Testis (tissue), 3 donors: Measurements from ENCODE around the gene FAM221B. TPM values are rescaled to one million over a fixed set of nuclear protein-coding genes. Genes with fewer than 3 reads are reported as not detected.
A peak's percentile ranks its signal among the peaks of the same experiment; 100 is the strongest.

Source experiments
- DNase-seq: peaks from one replicate; pipeline ENCODE4 v3.0.0-alpha.2; 2019
- H3K27ac ChIP-seq, 2 donors: fragments of 200-600 bp; sonication (generic); one replicate each; pipeline ENCODE4 v1.5.1; 2019
- H3K27me3 ChIP-seq: fragments of 200-600 bp; sonication (generic); one replicate; pipeline ENCODE4 v1.5.1; 2019
- H3K36me3 ChIP-seq: fragments of 200-600 bp; sonication (generic); one replicate; pipeline ENCODE4 v1.5.1; 2017; ENCODE audit warnings: low read depth; ENCODE audit errors: missing control alignments
- H3K4me1 ChIP-seq: fragments of 200-600 bp; sonication (generic); one replicate; pipeline ENCODE4 v1.5.1; 2019
- H3K4me3 ChIP-seq, 2 donors: fragments of 200-600 bp; sonication (generic); one replicate each; pipeline ENCODE4 v1.5.1; 2017 to 2019
- H3K9me3 ChIP-seq: fragments of 200-600 bp; sonication (generic); one replicate; pipeline ENCODE4 v1.5.1; 2017
- POLR2A ChIP-seq: fragments of 450-650 bp; IDR thresholded peaks from one replicate; pipeline ENCODE4 v1.6.1; 2017; ENCODE audit warnings: antibody characterized with exemption, mild to moderate bottlenecking, moderate library complexity
- WGBS, 2 donors: methylation state at CpG; one replicate each; pipeline ENCODE4 v1.1.5; 2018; 5-methylcytosine and 5-hydroxymethylcytosine counted together
- intact Hi-C: fragments of 100-400 bp; cut with DNase I; formaldehyde crosslinking; loops from one replicate; pipeline ENCODE4 v1.15.1; 2023; ENCODE audit warnings: low total_unique reads
- polyA plus RNA-seq: library from polyadenylated mRNA; stranded (reverse); fragments of 350-450 nt; fragmentation: Illumina TruSeq; extraction: RNeasy Lipid Tissue Mini Kit (QIAGEN cat#74804); gene quantifications from one replicate; pipeline ENCODE4 v1.2.3, GENCODE V29; 2014; ENCODE audit warnings: low read depth, low replicate concordance; ENCODE audit not compliant: insufficient read depth
- total RNA-seq, 2 donors: library from RNA; depleted of rRNA; stranded (reverse); fragments of >200 nt; gene quantifications; one replicate each; pipeline ENCODE4 v1.2.3, GENCODE V29; 2016
- TF ChIP-seq, protein P1 (sequence below), 3 experiments: fragments of 450-650 bp in 2 of 3; fragments of 200-600 bp in 1 of 3; sonication (generic) in 1 of 3; IDR thresholded peaks; one replicate each; pipeline ENCODE4 v1.5.1; 2016 to 2019; ENCODE audit warnings: antibody characterized with exemption in 3 of 3, mild to moderate bottlenecking in 2 of 3, moderate library complexity in 1 of 3

Gene FAM221B
- total and polyA plus RNA-seq, 3 donors from 2014 or later: 4.2 to 17.1 (median 7.2) TPM

DNA sequence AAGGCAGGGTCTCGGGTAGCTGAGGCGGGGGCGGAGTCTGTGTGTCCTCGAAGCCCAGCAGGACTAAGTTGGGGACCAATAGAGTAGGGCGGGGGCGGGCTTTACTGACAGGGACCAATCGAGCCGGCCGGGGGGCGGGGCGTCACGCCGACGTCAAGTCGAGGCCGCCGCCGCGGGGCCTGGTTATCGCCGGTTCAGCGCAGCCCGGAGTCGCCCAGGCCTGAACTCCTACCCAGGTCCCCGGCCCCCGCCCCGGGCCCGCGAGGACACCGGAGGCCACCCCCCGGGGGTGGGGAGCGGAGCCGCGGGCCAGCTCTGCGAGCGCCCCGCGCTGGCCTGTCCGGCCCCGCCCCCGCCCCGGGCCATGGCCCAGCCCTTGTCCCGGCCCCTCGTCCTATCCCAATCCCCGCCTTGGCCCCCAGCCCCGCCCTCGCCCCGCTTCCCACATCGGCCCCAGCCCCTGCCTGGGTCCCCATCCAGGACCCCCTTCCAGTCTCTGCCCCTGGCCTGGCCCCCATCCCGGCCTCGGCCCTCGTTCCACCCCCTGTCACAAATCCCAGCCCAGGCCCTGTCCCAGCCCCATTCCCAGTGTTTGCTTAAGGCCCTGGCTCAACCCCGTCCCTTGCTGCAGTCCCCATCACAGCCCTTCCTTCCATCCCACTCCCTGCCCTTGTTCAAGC, 692 bp upstream of the FAM221B start, which contains the start of gene TMEM8B:
TSS of gene TMEM8B (plus strand) at position 145 of the 680 bp plus-strand sequence. CDS start at position 365, 220 bp downstream.
- H3K4me3 ChIP-seq: peak within 1 kb of the TSS; percentile 82 to 86
- 0 to 1% methylated on average over 2 to 44 of the region's 53 CpGs for WGBS, 2 donors
- H3K27me3 ChIP-seq: no peaks in the 10 kb centered on the region
- peaks cover 24% of the 10 kb centered on the region for H3K4me1 ChIP-seq
- intact Hi-C loops: no loop called here
- peak; percentile 12 for TF ChIP-seq POLR2A
- TF ChIP-seq, protein P1, sequence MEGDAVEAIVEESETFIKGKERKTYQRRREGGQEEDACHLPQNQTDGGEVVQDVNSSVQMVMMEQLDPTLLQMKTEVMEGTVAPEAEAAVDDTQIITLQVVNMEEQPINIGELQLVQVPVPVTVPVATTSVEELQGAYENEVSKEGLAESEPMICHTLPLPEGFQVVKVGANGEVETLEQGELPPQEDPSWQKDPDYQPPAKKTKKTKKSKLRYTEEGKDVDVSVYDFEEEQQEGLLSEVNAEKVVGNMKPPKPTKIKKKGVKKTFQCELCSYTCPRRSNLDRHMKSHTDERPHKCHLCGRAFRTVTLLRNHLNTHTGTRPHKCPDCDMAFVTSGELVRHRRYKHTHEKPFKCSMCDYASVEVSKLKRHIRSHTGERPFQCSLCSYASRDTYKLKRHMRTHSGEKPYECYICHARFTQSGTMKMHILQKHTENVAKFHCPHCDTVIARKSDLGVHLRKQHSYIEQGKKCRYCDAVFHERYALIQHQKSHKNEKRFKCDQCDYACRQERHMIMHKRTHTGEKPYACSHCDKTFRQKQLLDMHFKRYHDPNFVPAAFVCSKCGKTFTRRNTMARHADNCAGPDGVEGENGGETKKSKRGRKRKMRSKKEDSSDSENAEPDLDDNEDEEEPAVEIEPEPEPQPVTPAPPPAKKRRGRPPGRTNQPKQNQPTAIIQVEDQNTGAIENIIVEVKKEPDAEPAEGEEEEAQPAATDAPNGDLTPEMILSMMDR (IDR thresholded peaks at IDR 0.05): no peak
- peak within 1 kb of the TSS; percentile 83 to 97 for H3K27ac ChIP-seq
- no peaks in the 10 kb centered on the region for H3K36me3 ChIP-seq
- DNase-seq: peak; percentile 100
- no peaks in the 10 kb centered on the region for H3K9me3 ChIP-seq

DNA sequence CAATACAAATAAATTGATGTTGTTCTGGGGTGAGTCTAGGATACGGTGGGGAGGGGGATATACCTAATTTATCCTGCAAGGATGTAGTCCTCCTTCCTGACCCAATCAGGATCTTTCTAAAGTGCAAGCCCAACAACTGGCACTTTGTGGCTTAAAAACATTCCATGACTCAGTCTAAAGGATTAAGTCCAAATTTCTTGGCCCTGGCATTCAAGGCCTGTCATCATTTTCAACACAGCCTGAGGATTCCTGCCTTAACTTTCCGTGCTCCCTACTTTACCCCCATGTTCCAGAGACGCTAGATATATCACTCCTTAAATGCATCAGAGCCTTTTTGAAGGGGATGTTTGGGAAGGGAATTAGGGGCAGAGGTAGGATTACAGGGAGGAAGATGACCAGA, 1.0 kb downstream of the FAM221B start:
- 93 to 94% methylated on average over 3 of the region's 3 CpGs for WGBS, 2 donors
- Histone ChIP-seq H3K4me3 (no peak overlapping the region), H3K27me3 (no peaks in the 10 kb centered on the region), H3K27ac (no peak overlapping the region), H3K9me3 (no peaks in the 10 kb centered on the region), H3K4me1 (peaks cover 12% of the 10 kb centered on the region), H3K36me3 (no peaks in the 10 kb centered on the region)
- intact Hi-C loops: no loop called here
- no peak for DNase-seq
- TF ChIP-seq, protein P1 (IDR thresholded peaks at IDR 0.05): no peak
- TF ChIP-seq POLR2A: no peak

DNA sequence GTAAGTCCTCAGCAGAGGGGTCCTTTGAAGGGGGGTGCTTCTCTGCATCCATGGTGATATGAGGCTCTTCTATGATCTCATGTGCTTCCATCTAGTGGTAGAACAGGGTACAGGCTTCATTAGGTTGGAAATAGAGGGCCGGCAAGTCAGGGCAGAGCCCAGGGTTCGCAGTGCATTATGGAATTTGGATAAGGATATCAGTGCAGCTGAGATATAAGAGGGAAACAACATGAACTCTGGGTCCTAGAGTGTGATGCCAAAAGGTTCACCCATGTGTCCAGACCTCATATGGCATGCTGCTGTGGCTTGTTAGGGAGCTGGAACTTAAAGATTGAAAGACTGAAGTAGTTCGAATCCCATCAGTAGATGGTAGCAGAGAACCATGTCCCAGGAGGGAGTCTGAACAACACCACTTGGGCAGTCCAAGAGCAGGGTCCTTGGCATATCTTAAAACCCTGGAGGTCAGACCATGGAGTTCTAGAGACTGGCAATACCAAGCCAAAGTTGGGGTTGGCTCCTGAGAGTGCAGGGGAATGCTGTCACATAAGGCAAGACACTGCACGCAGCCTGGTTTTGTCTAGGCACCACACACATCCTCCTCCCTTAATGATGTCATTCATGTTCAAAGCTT, 2.3 kb downstream of the FAM221B start:
- peak; percentile 46 for DNase-seq
- WGBS, 2 donors: 32 to 44% methylated on average over 4 of the region's 4 CpGs
- TF ChIP-seq POLR2A: no peak
- TF ChIP-seq, protein P1 (IDR thresholded peaks at IDR 0.05): peak; percentile 60 to 74 (median 64)
- Histone ChIP-seq H3K4me3 (no peak overlapping the region), H3K27ac (no peak overlapping the region), H3K4me1 (peaks cover 12% of the 10 kb centered on the region), H3K27me3 (no peaks in the 10 kb centered on the region), H3K36me3 (no peaks in the 10 kb centered on the region), H3K9me3 (no peaks in the 10 kb centered on the region)
- intact Hi-C loops: no loop called here

DNA sequence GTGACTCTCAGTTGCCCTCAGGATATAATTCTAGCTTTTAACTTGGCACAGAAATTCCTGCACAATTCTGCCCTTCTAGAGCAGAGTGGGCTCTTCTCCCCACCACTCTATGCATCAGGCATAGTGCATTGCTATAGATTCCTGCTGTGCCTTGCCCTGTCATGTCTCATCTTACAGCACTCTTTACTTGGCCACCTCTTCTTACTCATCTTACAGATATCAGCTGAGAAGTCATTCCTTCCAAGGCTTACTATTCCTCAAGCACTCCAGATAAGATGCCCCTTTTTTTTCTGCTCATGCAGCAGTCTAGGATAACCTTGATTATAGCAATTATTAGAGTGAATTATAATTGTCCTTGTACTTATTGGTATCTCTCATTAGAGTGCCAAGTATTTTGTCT, 5.6 kb downstream of the FAM221B start:
- TF ChIP-seq, protein P1 (IDR thresholded peaks at IDR 0.05): no peak
- no peak for TF ChIP-seq POLR2A

More for the DNA sequence above, 5.6 kb downstream of the FAM221B start:
- intact Hi-C loops: no loop called here
- Histone ChIP-seq H3K4me1 (no peaks in the 10 kb centered on the region), H3K36me3 (no peaks in the 10 kb centered on the region), H3K27ac (no peak overlapping the region), H3K9me3 (no peaks in the 10 kb centered on the region), H3K4me3 (no peak overlapping the region), H3K27me3 (no peaks in the 10 kb centered on the region)
- DNase-seq: no peak
